H9 (cell line): Measurements from ENCODE around the gene CSF1R. TPM values are rescaled to one million over a fixed set of nuclear protein-coding genes. Genes with fewer than 3 reads are reported as not detected.

ENCODE experiments used
- DNase-seq: peaks from one replicate; pipeline ENCODE4 v3.0.0-alpha.2; 2017
- H2AFZ ChIP-seq: one replicate; pipeline ENCODE4 v1.6.1; 2013; ENCODE audit warnings: mild to moderate bottlenecking, low read length, control low read depth, moderate library complexity
- H2AK5ac ChIP-seq: 2 replicates; pipeline ENCODE4 v1.6.1; 2013; ENCODE audit warnings: low read length, control low read depth, mixed read lengths; ENCODE audit not compliant: insufficient read length
- H2BK120ac ChIP-seq: one replicate; pipeline ENCODE4 v1.6.1; 2013; ENCODE audit warnings: low read depth, mild to moderate bottlenecking, low read length, control low read depth, inconsistent platforms; ENCODE audit not compliant: poor library complexity, severe bottlenecking
- H2BK12ac ChIP-seq: 2 replicates; pipeline ENCODE4 v1.6.1; 2013; ENCODE audit warnings: low read length, control low read depth, mixed read lengths, low read depth; ENCODE audit not compliant: insufficient read length
- H2BK15ac ChIP-seq: 2 replicates; pipeline ENCODE4 v1.6.1; 2013; ENCODE audit warnings: low read depth, low read length, control low read depth
- H2BK20ac ChIP-seq: one replicate; pipeline ENCODE4 v1.6.1; 2013; ENCODE audit warnings: low read depth, mild to moderate bottlenecking, low read length, control low read depth, inconsistent platforms; ENCODE audit not compliant: poor library complexity, severe bottlenecking
- H2BK5ac ChIP-seq: 2 replicates; pipeline ENCODE4 v1.6.1; 2013; ENCODE audit warnings: low read length, control low read depth, mixed read lengths; ENCODE audit not compliant: insufficient read length
- H3K14ac ChIP-seq: 2 replicates; pipeline ENCODE4 v1.6.1; 2013; ENCODE audit warnings: low read length, control low read depth; ENCODE audit not compliant: insufficient read depth
- H3K18ac ChIP-seq: 2 replicates; pipeline ENCODE4 v1.6.1; 2013; ENCODE audit warnings: low read depth, mild to moderate bottlenecking, mixed read lengths, low read length, control low read depth; ENCODE audit not compliant: insufficient read length
- H3K23ac ChIP-seq: 2 replicates; pipeline ENCODE4 v1.6.1; 2013; ENCODE audit warnings: low read length, control low read depth, mixed read lengths, low read depth; ENCODE audit not compliant: insufficient read length
- H3K23me2 ChIP-seq: 2 replicates; pipeline ENCODE4 v1.6.1; 2013; ENCODE audit warnings: low read depth, mild to moderate bottlenecking, mixed read lengths, low read length, control low read depth; ENCODE audit not compliant: insufficient read length, poor library complexity, severe bottlenecking
- H3K27ac ChIP-seq: 2 replicates; pipeline ENCODE4 v1.5.1; 2013; ENCODE audit warnings: low read length, control low read depth, mixed read lengths, low read depth; ENCODE audit not compliant: insufficient read length
- H3K27me3 ChIP-seq: 2 replicates; pipeline ENCODE4 v1.6.1; 2013; ENCODE audit warnings: low read length, control low read depth, inconsistent platforms; ENCODE audit not compliant: insufficient read depth
- H3K4ac ChIP-seq: 2 replicates; pipeline ENCODE4 v1.6.1; 2013; ENCODE audit warnings: low read depth, mild to moderate bottlenecking, control low read depth, inconsistent platforms, low read length, moderate library complexity
- H3K4me1 ChIP-seq: 2 replicates; pipeline ENCODE4 v1.6.1; 2013; ENCODE audit warnings: low read length, control low read depth, inconsistent platforms; ENCODE audit not compliant: insufficient read depth
- H3K4me2 ChIP-seq: 2 replicates; pipeline ENCODE4 v1.6.1; 2013; ENCODE audit warnings: low read length, control low read depth, mixed read lengths; ENCODE audit not compliant: insufficient read length, insufficient read depth
- H3K56ac ChIP-seq: 2 replicates; pipeline ENCODE4 v1.6.1; 2013; ENCODE audit warnings: low read depth, mild to moderate bottlenecking, mixed read lengths, low read length, control low read depth; ENCODE audit not compliant: insufficient read length
- H3K79me1 ChIP-seq: 2 replicates; pipeline ENCODE4 v1.6.1; 2013; ENCODE audit warnings: low read depth, mild to moderate bottlenecking, moderate library complexity, low read length, control low read depth, inconsistent platforms; ENCODE audit not compliant: insufficient read depth, poor library complexity, severe bottlenecking
- H3K79me2 ChIP-seq: 2 replicates; pipeline ENCODE4 v1.6.1; 2013; ENCODE audit warnings: low read length, control low read depth, inconsistent platforms; ENCODE audit not compliant: insufficient read depth
- H3K9ac ChIP-seq: 2 replicates; pipeline ENCODE4 v1.6.1; 2013; ENCODE audit warnings: low read length, control low read depth, mixed read lengths; ENCODE audit not compliant: insufficient read length; ENCODE audit errors: extremely low read depth
- H3K9me3 ChIP-seq: one replicate; pipeline ENCODE4 v1.6.1; 2013; ENCODE audit warnings: low read depth, low read length, inconsistent platforms; ENCODE audit not compliant: control insufficient read depth
- H3T11ph ChIP-seq: one replicate; pipeline ENCODE4 v1.6.1; 2013; ENCODE audit warnings: mild to moderate bottlenecking, low read length, control low read depth, inconsistent platforms
- H4K20me1 ChIP-seq: one replicate; pipeline ENCODE4 v1.6.1; 2013; ENCODE audit not compliant: control insufficient read depth, insufficient read length, insufficient read depth
- H4K5ac ChIP-seq: 2 replicates; pipeline ENCODE4 v1.6.1; 2013; ENCODE audit warnings: low read depth, mild to moderate bottlenecking, mixed read lengths, low read length, control low read depth; ENCODE audit not compliant: insufficient read length
- H4K8ac ChIP-seq: replicated peaks from 2 replicates; pipeline ENCODE4 v1.6.1; 2013; ENCODE audit warnings: low read length, control low read depth, mixed read lengths, low read depth; ENCODE audit not compliant: insufficient read length
- H4K91ac ChIP-seq: 2 replicates; pipeline ENCODE4 v1.6.1; 2013; ENCODE audit warnings: low read depth, mild to moderate bottlenecking, moderate library complexity, mixed read lengths, low read length, control low read depth; ENCODE audit not compliant: insufficient read length
- H3K27ac Mint-ChIP-seq, 3 experiments: 2 replicates in 2 of 3; 3 replicates in 1 of 3; pipeline ENCODE4 v1.8.0; 2020 to 2021; ENCODE audit warnings: mixed read lengths in 3 of 3, mild to moderate bottlenecking in 1 of 3, moderate library complexity in 1 of 3
- H3K27me3 Mint-ChIP-seq: 2 replicates; pipeline ENCODE4 v1.8.0; 2021; ENCODE audit warnings: low read depth, mild to moderate bottlenecking, moderate library complexity, mixed read lengths
- H3K36me3 Mint-ChIP-seq, 3 experiments: 2 replicates in 2 of 3; 3 replicates in 1 of 3; pipeline ENCODE4 v1.8.0; 2020 to 2021; ENCODE audit warnings: low read depth in 3 of 3, mixed read lengths in 3 of 3; ENCODE audit not compliant: insufficient read depth in 1 of 3
- H3K4me1 Mint-ChIP-seq, 2 experiments: 2 replicates each; pipeline ENCODE4 v1.8.0; 2020; ENCODE audit warnings: mixed read lengths in 2 of 2
- H3K4me3 Mint-ChIP-seq, 2 experiments: 2 replicates in 1 of 2; 3 replicates in 1 of 2; pipeline ENCODE4 v1.8.0; 2020 to 2021; ENCODE audit warnings: mild to moderate bottlenecking in 2 of 2, mixed read lengths in 2 of 2, moderate library complexity in 1 of 2
- H3K9me3 Mint-ChIP-seq, 2 experiments: 2 replicates in 1 of 2; 3 replicates in 1 of 2; pipeline ENCODE4 v1.8.0; 2020; ENCODE audit warnings: mild to moderate bottlenecking in 2 of 2, mixed read lengths in 2 of 2, moderate library complexity in 1 of 2
- WGBS: extraction: QIAGEN DNeasy Blood & Tissue Kit; methylation state at CpG from one replicate; pipeline ENCODE4 v1.1.7; 2013; ENCODE audit warnings: missing lambda C conversion rate, low lambda C conversion rate, mixed read lengths; ENCODE audit not compliant: insufficient read length; ENCODE audit errors: extremely low coverage; 5-methylcytosine and 5-hydroxymethylcytosine counted together
- total RNA-seq: library from RNA; stranded (reverse); gene quantifications from 2 replicates; pipeline ENCODE4 v1.2.1, GENCODE V29; 2021
- TF ChIP-seq, protein P1 (sequence below): fragments of 200-600 bp; sonication (generic); conservative IDR thresholded peaks from 3 replicates; pipeline ENCODE4 v1.8.0; 2021; ENCODE audit warnings: antibody characterized with exemption, mild to moderate bottlenecking

Gene CSF1R
- total RNA-seq, 1 experiment from 2014 or later = 0.13 TPM

GRCh38 chr5:150065886-150066285 lies 20.5 kb downstream of the CSF1R start:
- no peak overlapping the region for H3K18ac ChIP-seq
- peaks cover 5 to 21% of the 10 kb centered on the region in 2 experiments; a peak in 3 of 4 replicates for H3K4me1 Mint-ChIP-seq
- H2AK5ac ChIP-seq = no peak overlapping the region
- H2BK120ac ChIP-seq = no peak overlapping the region
- H2AFZ ChIP-seq = no peak overlapping the region
- no peak overlapping the region for H3K56ac ChIP-seq
- no peaks in the 10 kb centered on the region for H3K23me2 ChIP-seq
- H2BK5ac ChIP-seq = no peak overlapping the region
- H2BK20ac ChIP-seq = no peak overlapping the region
- no peak overlapping the region; a peak in 1 of 7 replicates for H3K27ac Mint-ChIP-seq
- H3K4me3 Mint-ChIP-seq = no peak overlapping the region
- no peak overlapping the region for H3K14ac ChIP-seq
- H4K5ac ChIP-seq = no peak overlapping the region
- no peak overlapping the region for H3T11ph ChIP-seq
- H3K9ac ChIP-seq = no peak overlapping the region
- TF ChIP-seq, protein P1, sequence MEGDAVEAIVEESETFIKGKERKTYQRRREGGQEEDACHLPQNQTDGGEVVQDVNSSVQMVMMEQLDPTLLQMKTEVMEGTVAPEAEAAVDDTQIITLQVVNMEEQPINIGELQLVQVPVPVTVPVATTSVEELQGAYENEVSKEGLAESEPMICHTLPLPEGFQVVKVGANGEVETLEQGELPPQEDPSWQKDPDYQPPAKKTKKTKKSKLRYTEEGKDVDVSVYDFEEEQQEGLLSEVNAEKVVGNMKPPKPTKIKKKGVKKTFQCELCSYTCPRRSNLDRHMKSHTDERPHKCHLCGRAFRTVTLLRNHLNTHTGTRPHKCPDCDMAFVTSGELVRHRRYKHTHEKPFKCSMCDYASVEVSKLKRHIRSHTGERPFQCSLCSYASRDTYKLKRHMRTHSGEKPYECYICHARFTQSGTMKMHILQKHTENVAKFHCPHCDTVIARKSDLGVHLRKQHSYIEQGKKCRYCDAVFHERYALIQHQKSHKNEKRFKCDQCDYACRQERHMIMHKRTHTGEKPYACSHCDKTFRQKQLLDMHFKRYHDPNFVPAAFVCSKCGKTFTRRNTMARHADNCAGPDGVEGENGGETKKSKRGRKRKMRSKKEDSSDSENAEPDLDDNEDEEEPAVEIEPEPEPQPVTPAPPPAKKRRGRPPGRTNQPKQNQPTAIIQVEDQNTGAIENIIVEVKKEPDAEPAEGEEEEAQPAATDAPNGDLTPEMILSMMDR = no peak
- no peaks in the 10 kb centered on the region for H3K27me3 ChIP-seq
- H3K9me3 ChIP-seq = no peaks in the 10 kb centered on the region
- no peaks in the 10 kb centered on the region for H4K20me1 ChIP-seq
- H3K9me3 Mint-ChIP-seq = no peaks in the 10 kb centered on the region; a peak in 1 of 5 replicates
- WGBS = no CpG with 5 or more reads among the region's 10 CpGs
- H3K4me1 ChIP-seq = no peaks in the 10 kb centered on the region
- no peak overlapping the region for H3K27ac ChIP-seq
- no peak overlapping the region for H2BK12ac ChIP-seq
- no peaks in the 10 kb centered on the region for H3K36me3 Mint-ChIP-seq
- H3K4me2 ChIP-seq = no peak overlapping the region
- no peak overlapping the region for H4K8ac ChIP-seq
- no peak overlapping the region for H3K4ac ChIP-seq
- H3K79me2 ChIP-seq = no peaks in the 10 kb centered on the region
- no peak overlapping the region for H2BK15ac ChIP-seq
- no peak overlapping the region for H3K23ac ChIP-seq
- peaks cover 24% of the 10 kb centered on the region for H3K27me3 Mint-ChIP-seq
- no peak for DNase-seq
- no peaks in the 10 kb centered on the region for H3K79me1 ChIP-seq
- H4K91ac ChIP-seq = no peak overlapping the region
